ENCODE measurements around the gene CPNE2. TPM values are rescaled to one million over a fixed set of nuclear protein-coding genes. Genes with fewer than 3 reads are reported as not detected.

The CPNE2 gene
- total and polyA plus RNA-seq, 8 donors: 8.7 to 55.4 (median 26.1) TPM

GRCh38 chr16:57091200-57091974 lies 996 bp upstream of the CPNE2 start:
- no peaks in the 10 kb centered on the region for H3K36me3 ChIP-seq
- intact Hi-C loops (cut with DNase I; ENCODE audit: low total_unique reads): no loop called here
- 10 to 26% (median 20%) methylated on average over 20 to 24 of the region's 24 CpGs for WGBS, 5 donors
- no peaks in the 10 kb centered on the region for H3K9me3 ChIP-seq
- peaks cover 22 to 35% (median 26%) of the 10 kb centered on the region in 4 donors for H3K4me1 ChIP-seq
- peaks cover 0 to 7% (median 0%) of the 10 kb centered on the region in 3 donors for H3K27me3 ChIP-seq
- DNase-seq: peak; percentile 33 to 77
- H3K4me3 ChIP-seq: peak overlapping the region; percentile 70 to 90 (median 79)
- no peak for TF ChIP-seq CTCF (IDR thresholded peaks at IDR 0.05)
- no peak for TF ChIP-seq POLR2A (IDR thresholded peaks at IDR 0.05)
- TF ChIP-seq EP300 (IDR thresholded peaks at IDR 0.05): no peak
- TF ChIP-seq POLR2AphosphoS5 (IDR thresholded peaks at IDR 0.05): no peak
- H3K27ac ChIP-seq: peak overlapping the region in 4 of 5 donors; percentile 73 to 87 (median 78)

GRCh38 chr16:57092786-57093411 lies 516 bp downstream of the CPNE2 start:
- TF ChIP-seq POLR2AphosphoS5 (IDR thresholded peaks at IDR 0.05): no peak
- peak in 3 of 7 experiments; percentile 41 to 57 (median 43) for TF ChIP-seq CTCF (IDR thresholded peaks at IDR 0.05)
- no peak for TF ChIP-seq POLR2A (IDR thresholded peaks at IDR 0.05)
- H3K27ac ChIP-seq: peak overlapping the region; percentile 12 to 87 (median 75)
- WGBS, 5 donors: 0 to 1% (median 0%) methylated on average over 24 to 53 of the region's 53 CpGs; no CpG with 5 or more reads in 1 of the 5 donors
- no peaks in the 10 kb centered on the region for H3K9me3 ChIP-seq
- no peaks in the 10 kb centered on the region for H3K36me3 ChIP-seq
- peaks cover 22 to 35% (median 26%) of the 10 kb centered on the region in 4 donors for H3K4me1 ChIP-seq
- H3K27me3 ChIP-seq: peaks cover 0 to 7% (median 0%) of the 10 kb centered on the region in 3 donors
- peak overlapping the region; percentile 70 to 90 (median 79) for H3K4me3 ChIP-seq
- DNase-seq: peak; percentile 46 to 78
- intact Hi-C loops (cut with DNase I; ENCODE audit: low total_unique reads): no loop called here

GRCh38 chr16:57093666-57094564 lies 1.5 kb downstream of the CPNE2 start:
- Histone ChIP-seq H3K9me3 (no peaks in the 10 kb centered on the region), H3K27me3 (peaks cover 0 to 7% (median 0%) of the 10 kb centered on the region in 3 donors), H3K36me3 (no peaks in the 10 kb centered on the region), H3K4me1 (peaks cover 22 to 35% (median 26%) of the 10 kb centered on the region in 4 donors), H3K4me3 (peak overlapping the region; percentile 70 to 90 (median 79)), H3K27ac (peak overlapping the region in 2 of 5 donors; percentile 71 to 84)
- peak in 1 of 2 donors; percentile 47 for DNase-seq
- intact Hi-C loops (cut with DNase I; ENCODE audit: low total_unique reads): no loop called here
- WGBS, 5 donors: 63 to 78% (median 73%) methylated on average over 14 to 18 of the region's 18 CpGs
- no peak for TF ChIP-seq EP300 (IDR thresholded peaks at IDR 0.05)
- no peak for TF ChIP-seq CTCF (IDR thresholded peaks at IDR 0.05)
- TF ChIP-seq POLR2A (IDR thresholded peaks at IDR 0.05): no peak

- intact Hi-C loops (cut with DNase I; ENCODE audit: low total_unique reads): no loop called here
- WGBS, 5 donors: 62 to 98% (median 84%) methylated on average over 4 to 5 of the region's 5 CpGs
Observed at GRCh38 chr16:57094911-57095310, 2.5 kb downstream of the CPNE2 start.

More at GRCh38 chr16:57094911-57095310, 2.5 kb downstream of the CPNE2 start:
- Histone ChIP-seq H3K27me3 (peaks cover 0 to 7% (median 0%) of the 10 kb centered on the region in 3 donors), H3K4me1 (peaks cover 22 to 35% (median 26%) of the 10 kb centered on the region in 4 donors), H3K27ac (no peak overlapping the region), H3K4me3 (no peak overlapping the region), H3K36me3 (no peaks in the 10 kb centered on the region), H3K9me3 (no peaks in the 10 kb centered on the region)
- no peak for TF ChIP-seq EP300 (IDR thresholded peaks at IDR 0.05)
- TF ChIP-seq CTCF (IDR thresholded peaks at IDR 0.05): no peak
- TF ChIP-seq POLR2A (IDR thresholded peaks at IDR 0.05): no peak
- no peak for TF ChIP-seq POLR2AphosphoS5 (IDR thresholded peaks at IDR 0.05)
- no peak for DNase-seq
